GM18868 (cell line): Measurements from ENCODE around the gene ARHGEF25.

Source experiments
- ATAC-seq: cut with Tn5 transposase; IDR thresholded peaks from one replicate; pipeline ENCODE4 v1.9.1; 2021; ENCODE audit warnings: mild to moderate bottlenecking, moderate library complexity; ENCODE audit not compliant: unreplicated experiment

The ARHGEF25 gene

GRCh38 chr12:57620936-57621496 is 9.8 kb downstream of the ARHGEF25 start:
- ATAC-seq, result no peak

- ATAC-seq, result no peak
Observed at GRCh38 chr12:57621497-57622292, 10.5 kb downstream of the ARHGEF25 start.

- ATAC-seq, result no peak
Observed at GRCh38 chr12:57622293-57623245, 11.3 kb downstream of the ARHGEF25 start.

GRCh38 chr12:57623385-57623784 is 12.2 kb downstream of the ARHGEF25 start:
- no peak for ATAC-seq

- no peak for ATAC-seq
Observed at GRCh38 chr12:57623811-57624390, 12.7 kb downstream of the ARHGEF25 start.

GRCh38 chr12:57624441-57625220 is 13.4 kb downstream of the ARHGEF25 start:
- no peak for ATAC-seq

GRCh38 chr12:57625261-57626032 is 14.2 kb downstream of the ARHGEF25 start:
- ATAC-seq, result no peak

GRCh38 chr12:57626111-57626920 is 15.1 kb downstream of the ARHGEF25 start:
- no peak for ATAC-seq

GRCh38 chr12:57626921-57627445 is 15.7 kb downstream of the ARHGEF25 start:
- ATAC-seq, result no peak

GRCh38 chr12:57627501-57628279 is 16.5 kb downstream of the ARHGEF25 start:
- ATAC-seq, result no peak

- ATAC-seq, result no peak
Observed at GRCh38 chr12:57628280-57629191, 17.3 kb downstream of the ARHGEF25 start.

- no peak for ATAC-seq
Observed at GRCh38 chr12:57629897-57630471, 18.7 kb downstream of the ARHGEF25 start.

- ATAC-seq, result no peak
Observed at GRCh38 chr12:57630891-57631433, 19.7 kb downstream of the ARHGEF25 start.

GRCh38 chr12:57631566-57632072 is 20.4 kb downstream of the ARHGEF25 start:
- no peak for ATAC-seq

GRCh38 chr12:57632073-57632957 is 21.1 kb downstream of the ARHGEF25 start:
- ATAC-seq, result no peak
